GM19099 (cell line): ENCODE measurements around the gene TRMT1.

Experiments used
- POLR2A ChIP-seq: IDR thresholded peaks from 3 replicates; pipeline ENCODE4 v1.6.1; 2011; ENCODE audit warnings: low read depth; ENCODE audit not compliant: insufficient read length; ENCODE audit errors: extremely low read depth

TRMT1 gene

DNA sequence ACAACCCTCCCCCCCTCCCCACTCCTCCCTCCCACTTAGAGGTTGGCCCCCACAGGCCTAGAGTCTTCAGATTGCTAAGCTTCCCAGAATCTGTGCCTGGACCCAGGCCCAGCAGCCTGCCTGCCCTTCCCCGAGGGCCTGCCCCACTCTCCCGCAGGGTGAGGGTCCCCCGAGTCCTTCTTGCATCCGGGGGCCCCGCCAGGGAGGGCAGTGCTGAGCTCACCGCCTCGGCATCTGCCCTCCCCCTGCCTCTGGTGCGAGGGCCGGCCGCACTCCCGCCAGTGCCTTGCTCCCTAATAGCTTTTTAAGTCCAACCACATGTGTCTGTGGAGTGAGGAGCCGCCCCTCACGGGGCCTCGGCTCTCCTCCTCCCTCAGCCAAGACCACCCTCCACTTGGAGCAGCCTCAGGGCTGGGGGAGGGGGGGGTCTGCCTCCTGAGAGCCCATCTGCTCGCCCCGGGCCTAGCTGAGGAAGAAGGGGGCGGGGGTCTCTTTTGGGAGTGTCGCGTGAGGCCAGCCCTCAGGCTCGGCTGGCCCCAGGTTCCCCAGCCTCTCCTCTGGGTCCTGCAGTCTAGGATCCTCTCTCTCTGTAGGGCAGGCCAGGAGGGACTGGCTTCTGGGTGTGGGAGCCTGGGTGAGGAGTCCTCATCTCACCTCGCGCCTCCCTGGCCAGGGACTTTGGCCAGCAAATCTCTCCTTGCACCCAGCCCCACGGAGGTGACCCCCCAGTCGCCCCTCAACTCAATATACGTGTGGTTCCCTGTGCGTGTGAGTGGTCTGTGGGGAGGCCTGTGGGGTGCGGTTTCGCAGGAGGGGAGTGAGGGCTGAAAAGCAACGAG is 61.1 kb downstream of the TRMT1 start:
- no peak for TF ChIP-seq POLR2A
